ENCODE measurements around the gene FOXD3.
A peak's percentile ranks its signal among the peaks of the same experiment; 100 is the strongest.

Gene FOXD3

DNA sequence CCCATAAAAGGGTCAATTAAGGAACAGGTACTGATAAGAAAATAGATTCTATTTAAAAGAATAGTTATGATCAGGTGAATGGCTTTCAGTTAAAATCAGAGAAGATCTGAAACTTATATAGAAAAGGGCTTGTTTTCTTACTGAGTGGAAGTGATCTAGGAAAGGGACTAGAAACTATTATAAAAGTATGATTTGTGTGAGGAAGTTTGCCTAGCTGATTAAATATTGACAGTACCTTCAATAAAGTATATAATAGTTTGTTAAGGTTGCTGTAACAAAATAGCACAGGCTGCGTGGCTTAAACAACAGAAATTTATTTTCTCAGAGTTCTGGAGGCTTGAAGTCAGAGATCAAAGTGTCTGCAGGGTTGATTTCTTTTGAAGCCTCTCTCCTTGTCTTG lies 39.7 kb downstream of the FOXD3 start:
- Histone ChIP-seq H3K36me3 (ENCODE audit: control insufficient read depth, low read length) (no peaks in the 10 kb centered on the region), H3K4me2 (ENCODE audit: low read length) (no peak overlapping the region), H3K79me2 (ENCODE audit: control insufficient read depth, low read length) (no peaks in the 10 kb centered on the region), H3K9me3 (ENCODE audit: control insufficient read depth, insufficient read depth, low read length) (no peaks in the 10 kb centered on the region), H3K9me2 (replicated peaks; ENCODE audit: control insufficient read depth, low read length) (no peaks in the 10 kb centered on the region), H3F3A (ENCODE audit: control insufficient read depth, insufficient read depth) (no peaks in the 10 kb centered on the region), H3K27me3 (ENCODE audit: control insufficient read depth, low read length) (no peaks in the 10 kb centered on the region), H4K20me1 (ENCODE audit: control insufficient read depth, insufficient read depth, low read depth, low read length) (no peaks in the 10 kb centered on the region), H3K27ac (ENCODE audit: low read depth, low read length) (no peak overlapping the region), H3K4me1 (ENCODE audit: control insufficient read depth, low read length) (peaks cover 7% of the 10 kb centered on the region), H3K4me3 (ENCODE audit: low read length) (no peak overlapping the region)
- TF ChIP-seq EZH2phosphoT487 (IDR thresholded peaks at IDR 0.05; ENCODE audit: borderline replicate concordance, low read length) (no peak), CTCF (IDR thresholded peaks at IDR 0.05; ENCODE audit: low read depth, low read length, poor library complexity, severe bottlenecking) (no peak)

- H3K27ac ChIP-seq (ENCODE audit: low read depth, low read length), result no peak overlapping the region
- no peaks in the 10 kb centered on the region for H3F3A ChIP-seq (ENCODE audit: control insufficient read depth, insufficient read depth)
- H3K4me3 ChIP-seq (ENCODE audit: low read length), result no peak overlapping the region
- TF ChIP-seq EZH2phosphoT487 (IDR thresholded peaks at IDR 0.05; ENCODE audit: borderline replicate concordance, low read length) (no peak), CTCF (IDR thresholded peaks at IDR 0.05; ENCODE audit: low read depth, low read length, poor library complexity, severe bottlenecking) (peak; percentile 28)
- H3K4me2 ChIP-seq (ENCODE audit: low read length), result no peak overlapping the region
- peaks cover under 1% of the 10 kb centered on the region for H3K79me2 ChIP-seq (ENCODE audit: control insufficient read depth, low read length)
- peaks cover under 1% of the 10 kb centered on the region; the same call in 1 of the 2 replicates for H3K36me3 ChIP-seq (ENCODE audit: control insufficient read depth, low read length)
- H3K27me3 ChIP-seq (ENCODE audit: control insufficient read depth, low read length), result no peaks in the 10 kb centered on the region
- H3K4me1 ChIP-seq (ENCODE audit: control insufficient read depth, low read length), result peaks cover 9% of the 10 kb centered on the region
- no peaks in the 10 kb centered on the region for H3K9me3 ChIP-seq (ENCODE audit: control insufficient read depth, insufficient read depth, low read length)
- no peaks in the 10 kb centered on the region for H3K9me2 ChIP-seq (replicated peaks; ENCODE audit: control insufficient read depth, low read length)
- H4K20me1 ChIP-seq (ENCODE audit: control insufficient read depth, insufficient read depth, low read depth, low read length), result no peaks in the 10 kb centered on the region
Measured at GRCh38 chr1:63362578-63362977, 40.2 kb downstream of the FOXD3 start.

DNA sequence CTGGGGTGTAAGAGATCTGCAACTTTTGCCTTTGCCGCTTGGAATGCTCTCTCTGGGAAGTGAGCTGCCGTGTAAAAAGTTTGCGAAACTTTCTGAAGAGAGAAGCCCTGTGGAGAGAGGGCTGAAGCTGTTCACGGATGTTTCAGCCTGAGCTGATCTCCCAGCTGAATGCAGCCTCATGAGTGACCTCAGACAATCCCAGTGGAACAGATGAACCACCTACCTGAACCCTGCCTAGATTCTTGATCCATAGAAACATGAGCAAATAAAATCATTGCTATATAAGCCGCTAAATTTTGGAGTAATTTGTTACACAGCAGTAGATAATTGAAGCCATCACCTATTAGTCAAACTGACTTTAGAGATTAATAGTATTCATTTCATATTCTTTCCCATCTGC lies 40.6 kb downstream of the FOXD3 start:
- TF ChIP-seq CTCF (IDR thresholded peaks at IDR 0.05; ENCODE audit: low read depth, low read length, poor library complexity, severe bottlenecking) (no peak), EZH2phosphoT487 (IDR thresholded peaks at IDR 0.05; ENCODE audit: borderline replicate concordance, low read length) (no peak)
- Histone ChIP-seq H3K27me3 (ENCODE audit: control insufficient read depth, low read length) (no peaks in the 10 kb centered on the region), H4K20me1 (ENCODE audit: control insufficient read depth, insufficient read depth, low read depth, low read length) (no peaks in the 10 kb centered on the region), H3K79me2 (ENCODE audit: control insufficient read depth, low read length) (peaks cover 5% of the 10 kb centered on the region), H3F3A (ENCODE audit: control insufficient read depth, insufficient read depth) (no peaks in the 10 kb centered on the region), H3K27ac (ENCODE audit: low read depth, low read length) (no peak overlapping the region), H3K4me3 (ENCODE audit: low read length) (no peak overlapping the region), H3K9me2 (replicated peaks; ENCODE audit: control insufficient read depth, low read length) (no peaks in the 10 kb centered on the region), H3K4me2 (ENCODE audit: low read length) (no peak overlapping the region), H3K4me1 (ENCODE audit: control insufficient read depth, low read length) (peaks cover 9% of the 10 kb centered on the region), H3K9me3 (ENCODE audit: control insufficient read depth, insufficient read depth, low read length) (no peaks in the 10 kb centered on the region), H3K36me3 (ENCODE audit: control insufficient read depth, low read length) (peaks cover 5% of the 10 kb centered on the region; the same call in 1 of the 2 replicates)

- Histone ChIP-seq H3K4me1 (ENCODE audit: control insufficient read depth, low read length) (peaks cover 18% of the 10 kb centered on the region), H3F3A (ENCODE audit: control insufficient read depth, insufficient read depth) (no peaks in the 10 kb centered on the region), H3K27ac (ENCODE audit: low read depth, low read length) (no peak overlapping the region; the same call in 1 of the 2 replicates), H4K20me1 (ENCODE audit: control insufficient read depth, insufficient read depth, low read depth, low read length) (no peaks in the 10 kb centered on the region), H3K9me2 (replicated peaks; ENCODE audit: control insufficient read depth, low read length) (no peaks in the 10 kb centered on the region), H3K36me3 (ENCODE audit: control insufficient read depth, low read length) (peaks cover 23% of the 10 kb centered on the region), H3K79me2 (ENCODE audit: control insufficient read depth, low read length) (peaks cover 32% of the 10 kb centered on the region), H3K4me2 (ENCODE audit: low read length) (peak overlapping the region; percentile 82), H3K27me3 (ENCODE audit: control insufficient read depth, low read length) (no peaks in the 10 kb centered on the region), H3K9me3 (ENCODE audit: control insufficient read depth, insufficient read depth, low read length) (no peaks in the 10 kb centered on the region), H3K4me3 (ENCODE audit: low read length) (peak overlapping the region; percentile 100)
- TF ChIP-seq EZH2phosphoT487 (IDR thresholded peaks at IDR 0.05; ENCODE audit: borderline replicate concordance, low read length) (no peak), CTCF (IDR thresholded peaks at IDR 0.05; ENCODE audit: low read depth, low read length, poor library complexity, severe bottlenecking) (no peak)
Measured at GRCh38 chr1:63366908-63367214, 44.5 kb downstream of the FOXD3 start.

Measured in DOHH2 (cell line).